OCI-LY7 (cell line): Measurements from ENCODE around the gene ADAMTSL2. TPM values are rescaled to one million over a fixed set of nuclear protein-coding genes. Genes with fewer than 3 reads are reported as not detected.

ENCODE experiments used
- BruUV-seq: library from RNA; stranded (reverse); fragments of 400-500 nt; replicated peaks from 2 replicates; lab custom pipeline; 2021; lab: Mats Ljungman, UMichigan
- CTCF ChIA-PET: fragments of 300-600 bp; sonication (Branson Sonifier 250); formaldehyde crosslinking; loops from one replicate; lab custom pipeline; 2022; ENCODE audit warnings: antibody characterized with exemption; ENCODE audit not compliant: unreplicated experiment; lab: Charles Lee
- POLR2A ChIA-PET: fragments of 300-600 bp; sonication (Branson Sonifier 250); formaldehyde crosslinking; loops from one replicate; lab custom pipeline; 2022; ENCODE audit warnings: antibody characterized with exemption; lab: Charles Lee
- DNase-seq: peaks from one replicate; pipeline ENCODE4 v3.0.0-alpha.2; 2015; ENCODE audit warnings: low spot score
- H2AFZ ChIP-seq: fragments of 200-600 bp; sonication (generic), shearing (Covaris generic); 2 replicates; pipeline ENCODE4 v1.6.1; 2014; ENCODE audit warnings: mild to moderate bottlenecking, antibody characterized with exemption, low read length, moderate library complexity
- H3K27ac ChIP-seq: fragments of 200-600 bp; sonication (generic); 2 replicates; pipeline ENCODE4 v1.5.1; 2014; ENCODE audit warnings: mixed run types, low read depth, mild to moderate bottlenecking, moderate library complexity, low read length, inconsistent platforms; ENCODE audit not compliant: poor library complexity, severe bottlenecking
- H3K36me3 ChIP-seq: fragments of 200-600 bp; sonication (generic); 2 replicates; pipeline ENCODE4 v1.6.1; 2014; ENCODE audit warnings: mild to moderate bottlenecking, antibody characterized with exemption, low read length, moderate library complexity, mixed read lengths; ENCODE audit not compliant: insufficient read depth
- H3K4me1 ChIP-seq: fragments of 200-600 bp; sonication (generic); 2 replicates; pipeline ENCODE4 v1.5.1; 2014; ENCODE audit warnings: mild to moderate bottlenecking, low read length; ENCODE audit not compliant: insufficient read depth, poor library complexity, severe bottlenecking
- H3K4me2 ChIP-seq: fragments of 200-600 bp; sonication (generic); 2 replicates; pipeline ENCODE4 v1.6.1; 2014; ENCODE audit warnings: mild to moderate bottlenecking, low read length
- H3K4me3 ChIP-seq: fragments of 200-600 bp; sonication (generic); 2 replicates; pipeline ENCODE4 v1.5.1; 2014; ENCODE audit warnings: mild to moderate bottlenecking, low read depth, low read length; ENCODE audit not compliant: poor library complexity, severe bottlenecking
- H3K79me2 ChIP-seq: fragments of 200-600 bp; sonication (generic); 2 replicates; pipeline ENCODE4 v1.6.1; 2016; ENCODE audit warnings: low read depth, mild to moderate bottlenecking, low read length, moderate library complexity, mixed read lengths; ENCODE audit not compliant: insufficient read depth
- H3K9me2 ChIP-seq: fragments of 200-600 bp; sonication (generic); 2 replicates; pipeline ENCODE4 v1.6.1; 2016; ENCODE audit warnings: mild to moderate bottlenecking, low read length, mixed read lengths; ENCODE audit not compliant: insufficient read depth
- H3K9me3 ChIP-seq: fragments of 200-600 bp; sonication (generic); 2 replicates; pipeline ENCODE4 v1.6.1; 2014; ENCODE audit warnings: mild to moderate bottlenecking, mixed run types, low read length, mixed read lengths
- H4K20me1 ChIP-seq: fragments of 200-600 bp; sonication (generic); 2 replicates; pipeline ENCODE4 v1.6.1; 2014; ENCODE audit warnings: mild to moderate bottlenecking, antibody characterized with exemption, low read length, moderate library complexity, mixed read lengths; ENCODE audit not compliant: insufficient read depth
- EZH2phosphoT487 ChIP-seq: fragments of 200-600 bp; sonication (generic); IDR thresholded peaks from 2 replicates; pipeline ENCODE4 v1.6.1; 2018; ENCODE audit warnings: low read depth, borderline replicate concordance, mild to moderate bottlenecking, mixed run types, antibody characterized with exemption, low read length, moderate library complexity, mixed read lengths
- intact Hi-C: fragments of 100-400 bp; cut with micrococcal nuclease; formaldehyde crosslinking; loops from one replicate; pipeline ENCODE4 v1.10.0; 2022; ENCODE audit not compliant: unreplicated experiment
- total RNA-seq, 2 experiments: library from RNA; depleted of rRNA in 1 of 2; stranded (reverse); fragments of >200 nt in 1 of 2; shearing (Covaris generic) in 1 of 2; gene quantifications; 2 replicates each; pipeline ENCODE4 v1.2.3, GENCODE V29; 2014 to 2022
- TF ChIP-seq, protein P1 (sequence below): fragments of 200-600 bp; sonication (generic); conservative IDR thresholded peaks from 2 replicates; pipeline ENCODE4 v1.5.1; 2014; ENCODE audit warnings: mild to moderate bottlenecking, antibody characterized with exemption, low read length, moderate library complexity, mixed read lengths

ADAMTSL2 gene
- total RNA-seq, 2 experiments from 2014 or later = 0.88 TPM; not detected in 1

DNA sequence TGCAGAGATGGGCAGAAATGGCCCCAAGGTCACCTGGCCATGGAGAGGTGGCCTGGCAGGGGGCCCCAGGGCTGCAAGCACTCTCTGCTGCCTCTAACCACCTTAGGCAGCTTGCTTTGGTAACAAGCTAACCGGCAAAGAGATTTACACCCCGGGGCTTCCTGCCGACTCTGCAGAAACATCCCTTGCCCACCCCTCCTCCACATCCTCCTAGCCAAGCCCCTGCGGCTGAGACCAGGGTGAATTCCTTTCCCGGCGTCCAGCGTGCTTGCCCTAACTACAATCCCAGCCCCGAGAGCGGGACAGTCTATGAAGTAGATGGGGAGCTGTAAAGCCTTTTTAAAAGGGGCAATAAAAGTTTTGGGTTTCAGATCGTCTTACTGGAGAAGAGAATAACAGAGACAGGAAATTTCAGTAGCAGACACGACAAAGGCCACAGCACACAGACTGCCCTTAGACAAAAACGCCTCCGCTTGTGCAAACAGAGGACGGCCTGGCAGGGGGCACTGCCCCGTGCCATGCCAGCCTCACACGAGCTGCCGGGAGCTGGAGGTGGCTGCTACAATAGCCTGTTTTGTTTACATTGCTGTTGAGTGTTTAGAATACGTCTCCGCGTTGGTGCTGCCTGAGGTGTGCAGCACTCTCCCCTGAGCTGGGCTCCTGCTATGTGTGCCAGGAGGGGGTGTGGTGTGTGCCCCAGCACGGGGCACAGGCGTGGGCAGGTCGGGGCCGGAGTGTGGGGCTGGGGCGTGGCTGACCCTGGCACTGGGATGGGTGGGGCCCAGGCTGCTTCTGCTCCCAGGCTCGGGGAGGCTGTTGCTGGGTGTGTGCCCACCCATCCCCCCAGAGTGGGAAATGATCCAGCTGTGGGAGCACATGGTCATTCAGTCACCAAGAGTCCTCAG lies 25.1 kb upstream of the ADAMTSL2 start:
- Histone ChIP-seq H3K4me3 (no peak overlapping the region), H3K36me3 (no peaks in the 10 kb centered on the region), H3K9me3 (no peaks in the 10 kb centered on the region), H3K79me2 (no peaks in the 10 kb centered on the region), H3K9me2 (no peaks in the 10 kb centered on the region), H3K27ac (no peak overlapping the region), H3K4me2 (0 out of 2 replicates have a peak overlapping the region, but pooled peaks have one; percentile 9), H4K20me1 (no peaks in the 10 kb centered on the region), H2AFZ (peak overlapping the region; percentile 45; the same call in 1 of the 2 replicates), H3K4me1 (no peaks in the 10 kb centered on the region)
- TF ChIP-seq, protein P1, sequence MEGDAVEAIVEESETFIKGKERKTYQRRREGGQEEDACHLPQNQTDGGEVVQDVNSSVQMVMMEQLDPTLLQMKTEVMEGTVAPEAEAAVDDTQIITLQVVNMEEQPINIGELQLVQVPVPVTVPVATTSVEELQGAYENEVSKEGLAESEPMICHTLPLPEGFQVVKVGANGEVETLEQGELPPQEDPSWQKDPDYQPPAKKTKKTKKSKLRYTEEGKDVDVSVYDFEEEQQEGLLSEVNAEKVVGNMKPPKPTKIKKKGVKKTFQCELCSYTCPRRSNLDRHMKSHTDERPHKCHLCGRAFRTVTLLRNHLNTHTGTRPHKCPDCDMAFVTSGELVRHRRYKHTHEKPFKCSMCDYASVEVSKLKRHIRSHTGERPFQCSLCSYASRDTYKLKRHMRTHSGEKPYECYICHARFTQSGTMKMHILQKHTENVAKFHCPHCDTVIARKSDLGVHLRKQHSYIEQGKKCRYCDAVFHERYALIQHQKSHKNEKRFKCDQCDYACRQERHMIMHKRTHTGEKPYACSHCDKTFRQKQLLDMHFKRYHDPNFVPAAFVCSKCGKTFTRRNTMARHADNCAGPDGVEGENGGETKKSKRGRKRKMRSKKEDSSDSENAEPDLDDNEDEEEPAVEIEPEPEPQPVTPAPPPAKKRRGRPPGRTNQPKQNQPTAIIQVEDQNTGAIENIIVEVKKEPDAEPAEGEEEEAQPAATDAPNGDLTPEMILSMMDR = no peak
- no peak for TF ChIP-seq EZH2phosphoT487
- no TSS peak for BruUV-seq
- intact Hi-C loops = no loop called here
- ChIA-PET POLR2A (no interaction called here), CTCF (no interaction called here)
- DNase-seq = peak; percentile 32

DNA sequence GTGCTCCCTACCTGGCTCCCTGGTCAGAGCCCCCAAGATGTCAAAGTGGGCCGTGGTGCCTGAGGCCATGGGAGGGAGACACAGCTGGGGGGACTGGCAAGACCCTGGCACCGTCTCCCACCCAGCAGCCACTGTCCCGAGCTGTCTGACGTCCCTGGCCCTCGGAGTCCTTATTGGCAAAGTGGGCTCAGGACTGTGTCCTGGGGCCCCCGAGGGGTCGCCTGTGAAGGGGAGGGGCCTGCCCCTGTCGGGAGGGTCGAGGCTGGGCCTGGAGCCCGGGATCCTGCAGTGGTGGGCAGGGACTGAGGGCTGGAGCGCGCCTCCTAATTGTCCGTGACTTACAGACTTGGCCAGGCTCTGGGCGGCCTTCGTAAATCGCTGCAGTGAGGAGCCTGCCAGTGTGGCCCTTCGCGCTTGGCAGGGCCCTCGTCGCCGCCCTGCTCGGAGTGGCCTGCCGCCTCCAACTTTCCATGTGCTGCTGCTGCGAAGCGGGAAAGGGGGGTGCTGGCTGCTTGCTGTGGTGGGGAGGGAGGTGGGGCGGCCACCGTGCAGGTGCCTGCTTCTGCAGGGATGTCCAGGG lies 23.5 kb upstream of the ADAMTSL2 start:
- Histone ChIP-seq H3K27ac (no peak overlapping the region), H2AFZ (no peak overlapping the region), H3K36me3 (no peaks in the 10 kb centered on the region), H3K9me2 (no peaks in the 10 kb centered on the region), H3K79me2 (no peaks in the 10 kb centered on the region), H3K4me3 (no peak overlapping the region), H3K4me2 (no peak overlapping the region), H3K4me1 (no peaks in the 10 kb centered on the region), H4K20me1 (no peaks in the 10 kb centered on the region), H3K9me3 (no peaks in the 10 kb centered on the region)
- no peak for DNase-seq
- no peak for TF ChIP-seq EZH2phosphoT487
- POLR2A ChIA-PET = no interaction called here
- no TSS peak for BruUV-seq
- CTCF ChIA-PET = no interaction called here
- intact Hi-C loops = no loop called here

DNA sequence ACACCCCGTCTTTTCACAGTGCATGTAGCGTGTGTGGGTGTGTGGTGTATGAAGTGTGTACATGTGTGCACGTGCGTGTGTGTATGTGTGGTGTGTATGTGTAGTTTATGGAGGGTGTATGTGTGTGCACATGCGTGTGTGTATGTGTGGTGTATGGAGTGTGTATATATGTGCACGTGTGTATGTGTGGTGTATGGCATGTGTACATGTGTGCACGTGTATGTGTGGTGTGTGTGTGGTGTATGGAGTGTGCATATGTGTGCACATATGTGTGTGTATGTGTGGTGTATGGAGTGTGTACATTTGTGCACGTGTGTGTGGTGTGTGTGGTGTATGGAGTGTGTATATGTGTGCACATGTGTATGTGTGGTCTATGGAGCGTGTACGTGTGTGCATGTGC lies 22.9 kb upstream of the ADAMTSL2 start:
- Histone ChIP-seq H3K9me2 (no peaks in the 10 kb centered on the region), H3K9me3 (no peaks in the 10 kb centered on the region), H3K79me2 (no peaks in the 10 kb centered on the region), H3K27ac (no peak overlapping the region), H3K4me2 (no peak overlapping the region), H3K36me3 (no peaks in the 10 kb centered on the region), H3K4me1 (no peaks in the 10 kb centered on the region), H2AFZ (no peak overlapping the region), H3K4me3 (no peak overlapping the region), H4K20me1 (no peaks in the 10 kb centered on the region)
- BruUV-seq = no TSS peak
- no peak for DNase-seq
- POLR2A ChIA-PET = no interaction called here
- TF ChIP-seq EZH2phosphoT487 = no peak
- TF ChIP-seq, protein P1 = no peak
- intact Hi-C loops = no loop called here
- CTCF ChIA-PET = no interaction called here
